ENCODE results near the gene KCNQ5. TPM values are rescaled to one million over a fixed set of nuclear protein-coding genes. Genes with fewer than 3 reads are reported as not detected.

KCNQ5 gene
- total RNA-seq, 1 donor from 2014 or later, result 12.9 TPM

DNA sequence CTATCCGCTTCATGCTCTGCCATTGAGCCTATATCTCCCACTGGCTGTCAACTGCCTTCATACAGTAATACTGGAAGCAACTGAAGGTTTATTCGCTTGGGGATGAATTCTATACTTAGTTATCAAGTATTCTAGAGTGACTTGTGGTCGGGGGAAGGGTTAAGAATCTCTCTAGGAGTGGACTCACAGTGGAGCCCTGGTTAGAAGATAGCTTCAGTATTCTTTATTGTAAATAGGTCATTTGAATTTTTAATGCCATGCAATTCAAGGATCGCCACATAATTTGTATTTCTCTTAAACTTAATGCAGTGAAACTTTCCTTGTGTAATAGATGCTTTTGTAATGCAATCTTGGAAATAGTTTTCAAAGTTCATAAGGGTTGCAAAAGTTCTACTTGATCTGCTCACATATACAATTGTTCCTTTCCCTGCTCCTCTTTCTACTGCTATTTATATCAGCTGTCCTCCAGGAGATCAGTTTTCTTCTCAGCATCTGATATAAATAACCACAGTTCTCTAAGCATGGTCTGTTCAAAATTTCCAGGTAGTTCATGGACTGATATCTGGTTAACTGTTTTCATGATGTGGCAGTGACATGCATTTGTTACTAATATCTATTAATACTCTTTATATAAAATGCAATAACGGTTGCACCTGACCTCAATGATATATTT is 120.3 kb downstream of the KCNQ5 start:
- DNase-seq, result no peak

DNA sequence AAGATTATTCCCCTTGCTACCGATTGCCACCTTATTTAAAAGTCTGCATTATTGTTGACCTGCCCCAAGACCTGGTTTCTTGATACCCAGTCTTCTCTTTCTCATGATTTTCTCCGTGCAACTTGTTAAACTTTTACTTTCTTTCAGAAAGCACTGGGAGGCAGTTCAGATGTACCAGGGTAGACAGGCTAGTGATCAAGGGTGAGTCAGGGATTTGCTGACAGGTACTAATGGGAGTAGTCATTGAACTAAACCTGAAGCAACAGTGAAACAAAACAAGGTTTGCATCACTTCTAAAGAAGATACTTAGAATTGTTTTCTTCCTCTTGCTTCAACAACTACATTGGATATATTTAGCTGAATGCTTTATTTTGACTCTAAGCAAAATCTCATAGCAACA is 124.4 kb downstream of the KCNQ5 start:
- DNase-seq, result no peak

DNA sequence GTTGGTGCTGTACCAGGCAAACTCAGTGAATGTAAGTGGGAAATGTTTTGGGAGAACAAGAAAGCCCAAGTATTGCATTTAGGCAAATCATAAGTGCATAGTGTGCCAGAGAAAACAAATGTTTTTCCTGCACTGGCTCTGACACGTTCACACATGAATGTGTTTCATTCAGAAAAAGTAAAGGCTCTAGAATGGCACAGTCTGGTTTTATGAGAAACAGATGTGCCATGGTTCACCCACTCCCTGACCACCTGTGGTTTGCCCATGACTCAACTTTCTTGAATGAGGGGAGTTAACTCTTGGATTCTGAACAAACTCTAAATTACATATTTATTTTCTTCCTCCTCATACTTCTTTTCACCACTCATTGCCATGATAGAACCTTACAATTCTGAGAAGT is 126.9 kb downstream of the KCNQ5 start:
- no peak for DNase-seq

DNA sequence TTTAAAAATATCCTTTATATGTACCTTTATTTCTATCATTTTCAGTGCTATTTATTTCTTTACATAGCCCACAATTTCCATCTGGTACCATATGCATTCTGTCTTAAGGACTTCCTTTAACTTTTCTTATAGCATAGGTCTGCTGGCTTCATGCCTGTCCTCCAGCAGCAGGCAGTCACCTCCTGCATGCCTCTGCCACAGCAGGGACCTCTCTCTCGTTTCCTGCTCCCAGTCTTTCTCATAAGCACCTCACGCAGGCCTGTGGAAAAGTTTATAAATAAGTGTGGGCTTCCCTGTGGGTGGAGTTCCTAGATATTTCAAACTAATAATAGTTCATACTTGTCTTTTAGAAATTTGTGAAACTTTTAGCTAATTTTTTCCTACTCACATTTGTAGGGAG is 133.9 kb downstream of the KCNQ5 start:
- no peak for DNase-seq

DNA sequence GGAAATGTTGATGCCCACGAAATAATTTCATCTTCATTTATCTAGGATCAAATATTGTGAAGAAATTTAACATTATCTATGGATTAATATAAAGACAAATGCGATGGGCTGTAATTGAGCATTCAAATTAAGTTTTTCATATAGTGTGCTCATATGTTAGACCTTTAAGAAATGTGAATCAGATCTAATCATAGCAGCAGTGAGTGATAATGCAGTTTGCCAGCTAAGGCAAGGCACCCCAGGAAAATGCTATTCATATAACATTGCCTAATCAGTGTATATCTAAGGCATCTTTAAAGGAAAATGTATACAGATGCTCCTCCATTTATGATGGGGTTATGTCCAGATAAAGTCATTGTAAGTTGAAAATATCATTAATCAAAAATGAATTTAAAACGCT is 135.2 kb downstream of the KCNQ5 start:
- no peak for DNase-seq

DNA sequence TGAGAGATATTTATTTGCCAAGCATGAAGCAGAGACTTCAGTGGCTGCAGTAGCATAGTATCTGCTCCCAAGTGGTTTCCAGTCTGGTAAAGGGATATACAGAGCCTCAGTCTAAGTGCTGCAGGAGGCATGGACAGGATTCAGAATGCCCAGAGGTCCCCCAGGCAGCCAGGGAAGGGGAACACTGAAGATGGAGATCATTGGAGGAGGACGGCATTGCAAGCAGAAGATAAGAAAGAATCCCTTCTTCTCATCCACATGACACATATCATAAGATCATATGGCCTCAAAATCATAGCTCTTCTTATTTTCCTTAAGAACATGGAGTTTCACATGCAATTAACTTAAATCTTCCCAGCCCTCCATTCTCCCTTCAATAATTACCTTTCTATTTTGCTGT is 136.1 kb downstream of the KCNQ5 start:
- no peak for DNase-seq

DNA sequence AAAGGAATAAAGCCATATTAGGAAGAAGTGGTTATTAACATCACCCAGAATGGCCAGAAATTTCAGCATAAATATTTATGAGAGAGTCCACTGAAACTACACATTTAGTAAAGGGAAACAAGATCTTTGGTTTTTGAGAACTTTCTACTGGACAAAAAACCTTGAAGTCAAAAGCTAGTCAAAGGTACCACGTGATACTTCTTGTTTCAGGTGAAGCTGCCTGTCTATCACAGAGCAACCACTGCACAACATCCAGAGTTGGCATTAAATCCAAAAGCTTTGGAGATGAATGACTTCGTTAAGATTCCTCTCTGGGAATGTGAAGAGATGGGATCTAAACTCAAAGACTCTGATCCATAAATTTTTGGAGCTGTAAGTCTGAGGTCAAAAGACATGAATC is 137.0 kb downstream of the KCNQ5 start:
- DNase-seq, result no peak

DNA sequence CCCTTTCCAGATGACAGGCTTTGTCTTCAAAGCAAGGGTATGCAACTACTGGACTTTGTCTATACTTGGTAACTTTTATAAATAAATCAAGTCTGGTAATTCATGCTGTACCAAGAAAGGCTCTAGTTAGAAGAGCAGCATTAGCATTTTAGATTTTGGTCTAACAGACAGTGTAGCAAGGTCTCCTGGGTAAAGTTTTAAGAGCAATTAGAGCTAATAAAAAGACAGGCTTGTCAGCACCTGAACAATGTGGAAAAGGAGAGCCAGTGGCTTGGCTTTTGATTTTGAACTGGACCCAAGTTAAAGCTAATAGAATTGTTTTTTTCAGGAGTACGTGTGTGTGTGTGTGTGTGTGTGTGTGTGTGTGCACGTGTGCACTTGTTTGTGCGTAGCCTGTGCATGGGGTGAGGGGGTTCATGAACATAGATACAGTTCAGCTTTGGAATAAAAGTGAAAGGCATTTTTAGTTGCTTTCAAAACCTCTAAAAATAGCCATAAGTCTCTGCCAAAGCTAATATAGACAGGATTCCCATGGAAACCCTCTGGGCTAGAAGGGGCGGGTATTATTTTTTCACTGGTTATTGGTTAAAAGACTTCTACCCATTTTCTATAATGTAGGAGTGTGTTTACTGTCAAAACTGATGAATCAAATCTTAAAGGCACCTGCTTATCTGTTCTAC is 138.4 kb downstream of the KCNQ5 start:
- DNase-seq, result no peak

DNA sequence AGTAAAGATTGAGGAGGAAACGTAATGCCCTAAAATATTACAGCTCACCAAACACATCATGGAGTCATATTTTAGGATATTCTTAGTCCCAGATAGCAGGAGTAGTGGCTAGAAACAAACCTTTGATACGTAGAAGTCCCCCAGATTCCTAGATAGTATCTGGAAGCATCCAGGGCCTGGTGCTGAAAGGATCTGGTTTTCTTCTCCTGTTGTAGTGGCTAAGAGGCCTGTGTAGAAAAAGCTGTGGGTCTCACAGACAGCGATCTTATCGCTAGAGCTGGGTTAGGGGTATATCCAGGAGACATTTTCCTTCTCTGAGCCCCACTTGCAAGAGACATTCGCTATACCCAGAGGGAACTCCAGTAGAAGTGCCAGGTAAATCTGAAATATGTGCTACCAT is 139.9 kb downstream of the KCNQ5 start:
- DNase-seq, result no peak

DNA sequence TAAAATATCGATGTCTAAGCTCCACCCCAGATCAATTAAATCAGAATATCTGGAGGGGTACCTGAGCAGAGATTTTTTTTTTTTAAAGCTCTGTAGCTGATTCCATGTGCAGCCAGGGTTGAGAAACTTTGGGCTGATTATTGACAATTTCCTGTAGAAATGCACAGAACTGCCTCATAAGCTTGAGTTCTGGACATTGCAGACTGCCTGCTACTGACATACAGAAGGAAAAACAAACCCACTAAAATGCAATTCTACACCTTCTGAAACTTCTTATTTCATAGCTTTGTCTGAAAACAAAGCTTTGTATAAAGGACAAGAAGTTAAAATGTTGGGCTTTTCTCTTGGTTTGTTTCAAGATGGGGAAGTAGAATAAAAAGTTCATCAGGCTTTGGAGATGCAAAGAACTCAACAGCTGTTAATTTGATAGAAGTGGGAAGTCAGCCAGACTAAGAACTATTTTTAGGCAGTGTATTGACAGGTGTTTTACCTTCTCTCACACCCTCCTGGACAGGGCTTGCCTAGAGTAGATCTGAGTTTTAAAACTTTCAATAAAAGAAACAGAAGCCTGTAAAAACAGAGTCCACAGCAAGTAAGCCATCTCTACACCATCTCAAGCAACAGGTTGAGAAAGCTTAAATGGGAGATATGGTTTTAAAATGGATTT is 147.7 kb downstream of the KCNQ5 start:
- DNase-seq, result no peak

DNA sequence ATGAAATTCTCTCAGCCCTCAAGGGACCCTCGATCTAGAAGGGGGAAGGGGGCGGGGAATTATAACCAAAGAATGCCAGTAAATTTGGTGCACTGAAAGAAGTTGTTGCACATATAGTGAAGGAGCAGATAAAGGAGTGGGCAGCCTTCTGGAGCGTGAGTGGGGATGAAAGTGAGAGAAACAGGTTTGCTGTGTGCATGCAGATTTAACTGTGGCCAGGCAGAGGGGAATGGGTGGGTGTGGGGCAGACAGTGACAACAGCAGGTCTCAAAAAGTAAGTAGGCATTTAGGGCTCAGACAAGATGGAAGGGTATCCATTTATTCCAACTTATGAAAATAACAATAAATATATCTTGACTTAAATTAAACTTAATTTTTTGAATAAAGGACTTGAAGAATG is 149.1 kb downstream of the KCNQ5 start:
- DNase-seq, result no peak

DNA sequence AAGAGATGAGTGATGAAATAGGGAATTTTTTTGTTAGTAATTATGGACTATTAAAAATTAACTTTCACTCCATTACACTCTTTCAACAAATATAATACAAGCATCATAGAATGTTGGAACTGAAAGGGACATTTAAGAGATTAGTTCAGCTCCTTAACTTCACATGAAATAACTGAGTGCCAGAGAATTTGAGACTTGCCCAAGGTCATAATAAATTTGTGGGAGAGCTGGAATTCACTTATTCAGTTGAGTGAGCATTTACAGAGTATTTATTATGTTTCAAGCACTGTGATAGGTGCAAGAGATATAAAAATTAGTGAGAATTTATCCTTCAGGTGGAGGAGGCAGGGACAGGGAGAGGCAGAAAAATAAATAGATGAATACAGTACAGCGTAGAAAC is 154.6 kb downstream of the KCNQ5 start:
- no peak for DNase-seq

DNA sequence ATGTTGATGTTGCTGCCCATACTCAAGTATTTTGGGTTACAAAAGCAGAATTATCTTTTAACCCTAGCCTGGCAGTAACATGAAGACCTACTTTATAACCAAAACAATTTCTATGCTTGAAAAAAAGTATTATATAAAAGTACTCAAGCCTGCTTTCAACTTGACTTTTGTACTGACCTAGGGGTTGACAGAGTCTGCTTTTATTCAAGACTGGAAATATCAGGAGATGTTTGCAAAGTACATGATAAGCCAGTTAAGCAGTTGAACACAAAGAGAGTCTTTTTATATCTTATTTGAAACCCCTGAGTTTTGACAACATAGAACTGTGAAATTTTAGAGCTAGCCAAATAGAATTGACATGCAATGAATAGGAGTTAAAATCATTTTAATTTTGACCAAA is 159.8 kb downstream of the KCNQ5 start:
- DNase-seq, result no peak

DNA sequence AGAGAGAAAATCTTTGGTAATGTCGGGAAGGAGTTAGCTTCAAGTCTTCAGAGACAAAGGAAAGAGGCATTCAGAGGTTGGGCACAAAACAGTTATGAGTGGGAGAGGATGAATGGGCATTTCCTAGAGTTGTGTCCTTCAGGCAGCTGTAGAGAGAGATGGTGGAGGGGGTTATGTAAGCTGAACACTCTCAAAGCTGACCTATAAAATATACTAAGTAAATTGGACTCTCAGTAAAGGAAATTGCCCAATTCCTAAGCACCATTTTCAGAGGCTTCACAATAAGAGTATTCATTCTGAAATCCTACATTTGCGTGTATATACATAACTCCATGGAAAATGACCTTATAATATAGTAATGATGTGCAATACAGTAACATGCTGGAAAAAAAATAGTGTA is 161.2 kb downstream of the KCNQ5 start:
- no peak for DNase-seq

DNA sequence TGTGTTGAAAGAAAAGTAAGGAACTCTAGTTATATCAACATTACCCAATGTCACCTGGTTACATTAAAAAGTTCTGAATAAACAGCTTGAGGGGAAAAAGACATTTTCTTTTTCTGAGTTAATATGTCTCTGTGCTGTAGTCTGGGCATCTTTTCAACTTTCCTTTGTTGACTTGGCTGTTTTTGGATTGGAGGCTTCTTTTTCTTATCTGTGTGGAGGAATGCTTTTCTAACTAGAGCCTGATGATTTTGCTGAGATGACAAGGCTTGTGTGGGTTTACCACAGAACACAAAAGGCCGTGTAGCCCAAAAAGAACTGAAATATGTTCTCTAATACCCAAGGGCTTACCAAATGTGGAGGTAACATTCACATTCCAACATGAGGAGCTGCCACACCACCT is 161.8 kb downstream of the KCNQ5 start:
- peak; percentile 4 for DNase-seq

DNA sequence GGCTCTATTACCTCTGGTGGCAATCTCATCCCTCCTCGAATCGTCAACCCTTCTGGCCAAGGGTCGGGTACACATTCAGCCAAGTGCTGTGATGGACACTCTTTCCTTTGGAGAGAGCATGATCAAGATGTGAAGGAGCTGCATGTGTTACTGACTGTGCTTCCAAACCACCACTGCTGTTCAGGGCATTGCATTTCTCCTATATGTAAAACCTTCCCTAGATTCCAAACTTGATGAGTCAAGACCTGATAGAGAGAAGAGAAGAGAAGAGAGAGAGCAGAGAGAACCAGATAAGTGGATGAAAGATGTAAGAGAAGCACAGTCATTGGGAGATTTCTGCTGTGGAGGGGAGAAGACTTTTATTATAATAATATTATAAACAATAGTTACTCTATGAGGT is 162.2 kb downstream of the KCNQ5 start:
- no peak for DNase-seq

DNA sequence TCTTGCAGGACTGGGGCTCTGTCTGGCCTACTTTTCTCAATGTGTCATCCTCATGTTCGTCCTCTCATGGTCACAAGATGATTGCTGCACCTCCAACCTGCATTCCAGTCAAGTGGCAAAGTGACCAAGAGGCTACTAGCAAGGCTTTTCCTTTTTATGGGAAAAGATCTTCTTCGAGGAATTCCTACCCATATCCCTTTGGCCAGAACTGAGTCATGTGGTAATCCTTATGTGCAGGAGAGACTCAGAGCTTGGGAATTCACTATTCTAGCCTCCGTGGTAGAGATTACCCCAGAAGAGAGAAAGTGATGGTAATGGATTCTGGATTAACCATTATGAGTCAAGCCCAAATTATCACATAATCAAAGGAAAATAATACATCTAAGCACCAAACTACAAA is 162.7 kb downstream of the KCNQ5 start:
- no peak for DNase-seq

DNA sequence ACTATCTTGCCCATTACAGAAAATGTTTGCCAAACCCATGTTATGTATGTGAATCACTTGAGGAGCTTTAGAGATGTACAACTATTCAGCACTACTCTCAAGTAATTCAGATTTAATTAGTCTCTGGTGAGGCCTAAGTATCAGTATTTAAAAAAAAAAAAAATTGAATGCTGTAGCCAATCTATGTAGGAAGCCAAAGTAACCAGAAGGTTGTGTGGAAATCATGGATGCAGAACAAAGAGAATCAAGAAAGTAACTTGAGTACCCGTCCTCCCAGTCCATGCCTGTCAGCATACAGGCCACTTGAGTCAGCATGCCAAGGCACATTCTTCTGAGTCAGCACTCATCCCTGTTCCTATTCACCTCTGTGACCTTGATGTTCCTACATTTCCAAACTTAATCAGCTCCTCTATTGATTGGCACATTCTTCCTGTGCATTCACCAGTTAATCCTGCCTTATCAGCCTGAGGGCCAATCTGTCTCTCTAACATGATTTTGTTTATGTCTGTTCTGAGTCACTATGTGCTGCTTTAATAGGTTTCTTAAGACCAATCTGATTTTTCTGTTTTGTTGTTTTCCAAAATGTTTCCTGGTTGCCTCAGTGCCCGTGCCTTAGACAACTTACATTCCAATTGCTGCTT is 165.6 kb downstream of the KCNQ5 start:
- no peak for DNase-seq

DNA sequence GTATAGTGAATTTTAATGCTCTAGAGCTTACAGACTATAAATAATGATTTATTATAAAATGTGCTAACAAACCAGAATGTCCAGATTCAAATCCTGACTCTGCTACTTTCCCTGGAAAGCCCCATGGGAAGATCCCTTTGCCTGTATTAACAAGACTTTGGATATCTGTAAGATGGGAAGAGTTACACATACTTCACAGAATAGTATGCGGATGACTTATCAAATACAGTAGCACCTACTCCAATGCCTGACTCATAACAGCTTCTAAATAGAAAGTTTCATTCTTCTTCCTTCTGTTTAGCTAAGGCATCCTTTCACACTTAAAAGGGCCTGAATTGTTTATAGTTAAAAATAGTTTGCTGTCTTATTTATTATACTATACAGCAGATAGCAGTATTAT is 166.3 kb downstream of the KCNQ5 start:
- no peak for DNase-seq

DNA sequence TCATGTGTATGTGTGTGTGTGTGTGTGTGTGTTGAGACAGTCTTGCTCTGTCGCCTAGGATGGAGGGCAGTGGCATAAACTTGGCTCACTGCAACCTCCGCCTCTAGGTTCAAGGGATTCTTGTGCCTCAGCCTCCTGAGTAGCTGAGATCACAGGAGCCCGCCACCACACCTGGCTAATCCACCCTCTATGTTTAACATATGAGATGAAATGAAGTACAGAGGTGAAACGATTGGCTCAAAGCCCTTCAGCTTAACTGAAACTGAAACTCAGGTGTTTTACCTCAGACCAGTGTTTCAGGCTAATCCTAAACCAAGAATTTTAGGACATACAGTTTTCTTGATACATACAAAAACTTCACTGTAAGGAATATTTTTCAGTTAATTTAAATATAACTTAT is 167.3 kb downstream of the KCNQ5 start:
- no peak for DNase-seq

DNA sequence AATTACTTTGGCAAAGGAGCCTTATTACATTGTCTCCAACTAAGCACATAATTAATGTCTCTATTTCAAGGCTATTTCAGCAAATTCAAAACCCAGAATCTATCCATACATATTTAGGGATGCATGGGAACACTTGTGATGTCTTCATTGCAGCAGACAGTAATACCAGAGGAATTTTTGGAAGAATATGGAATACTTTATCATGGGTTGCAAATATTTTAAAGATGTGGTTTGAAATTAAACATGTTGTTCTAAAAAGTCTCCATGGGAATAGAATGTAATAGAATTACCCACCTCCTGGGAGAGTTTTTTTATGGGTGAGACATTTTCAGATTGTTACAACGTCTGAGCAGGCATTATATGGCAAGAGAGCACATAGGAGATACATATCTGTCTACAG is 170.8 kb downstream of the KCNQ5 start:
- no peak for DNase-seq

DNA sequence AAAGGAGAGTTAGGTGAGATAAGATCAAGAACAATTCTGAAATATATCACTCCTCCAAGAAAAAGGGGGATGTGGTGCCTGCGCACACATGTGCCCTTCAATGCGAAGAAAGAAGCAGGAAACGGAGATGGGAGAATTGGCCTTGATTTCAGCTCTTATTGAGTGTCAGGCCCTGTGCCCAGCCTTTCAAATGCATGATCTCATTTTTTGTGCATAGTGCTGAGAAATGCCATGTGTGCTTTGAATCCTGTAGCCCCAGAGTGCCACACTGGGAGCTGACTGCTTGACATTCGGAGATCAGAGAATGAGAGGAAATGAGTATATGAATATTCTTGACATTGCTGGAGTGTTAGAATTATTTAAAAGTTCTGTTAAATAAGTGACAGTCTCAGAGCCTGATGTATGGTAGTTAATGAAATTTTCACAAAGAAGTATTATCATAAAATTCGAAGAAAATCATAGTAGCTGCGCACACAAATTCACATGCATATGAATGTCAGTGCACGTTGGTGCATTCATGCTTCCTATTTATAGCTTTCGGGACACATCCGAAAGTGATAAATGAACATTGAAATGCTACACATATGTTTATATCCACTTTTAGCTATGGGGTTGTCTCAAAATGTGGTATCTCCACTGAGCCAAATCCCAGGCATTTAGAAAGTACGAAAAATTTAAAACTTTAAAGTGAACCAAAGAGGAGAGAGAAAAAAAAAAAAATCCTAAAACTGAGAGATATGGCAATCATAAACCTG is 172.0 kb downstream of the KCNQ5 start:
- no peak for DNase-seq

DNA sequence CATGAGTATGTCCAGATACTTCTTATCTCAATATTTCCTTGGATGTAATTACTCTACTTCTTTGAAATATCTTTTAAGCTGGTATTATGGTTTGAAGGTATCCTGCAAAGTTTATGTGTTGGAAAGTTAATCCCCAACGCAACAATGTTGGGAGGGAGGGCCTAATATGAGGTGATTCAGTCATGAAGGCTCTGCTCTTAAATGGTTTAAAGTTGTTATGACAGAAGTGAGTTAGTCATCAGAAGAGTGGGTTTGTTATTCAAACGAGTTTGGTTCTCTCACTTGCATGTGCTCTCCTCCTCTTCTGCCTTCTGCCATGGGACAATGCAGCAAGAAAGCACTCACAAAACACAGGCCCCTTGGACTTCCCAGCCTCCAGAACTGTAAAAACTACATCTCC is 176.3 kb downstream of the KCNQ5 start:
- no peak for DNase-seq

Data from occipital lobe (tissue), 2 donors.